ENCODE results near the gene BRCA1.

- no peak for TF ChIP-seq POLR2AphosphoS5 (IDR thresholded peaks at IDR 0.05)
- TF ChIP-seq, protein P1, sequence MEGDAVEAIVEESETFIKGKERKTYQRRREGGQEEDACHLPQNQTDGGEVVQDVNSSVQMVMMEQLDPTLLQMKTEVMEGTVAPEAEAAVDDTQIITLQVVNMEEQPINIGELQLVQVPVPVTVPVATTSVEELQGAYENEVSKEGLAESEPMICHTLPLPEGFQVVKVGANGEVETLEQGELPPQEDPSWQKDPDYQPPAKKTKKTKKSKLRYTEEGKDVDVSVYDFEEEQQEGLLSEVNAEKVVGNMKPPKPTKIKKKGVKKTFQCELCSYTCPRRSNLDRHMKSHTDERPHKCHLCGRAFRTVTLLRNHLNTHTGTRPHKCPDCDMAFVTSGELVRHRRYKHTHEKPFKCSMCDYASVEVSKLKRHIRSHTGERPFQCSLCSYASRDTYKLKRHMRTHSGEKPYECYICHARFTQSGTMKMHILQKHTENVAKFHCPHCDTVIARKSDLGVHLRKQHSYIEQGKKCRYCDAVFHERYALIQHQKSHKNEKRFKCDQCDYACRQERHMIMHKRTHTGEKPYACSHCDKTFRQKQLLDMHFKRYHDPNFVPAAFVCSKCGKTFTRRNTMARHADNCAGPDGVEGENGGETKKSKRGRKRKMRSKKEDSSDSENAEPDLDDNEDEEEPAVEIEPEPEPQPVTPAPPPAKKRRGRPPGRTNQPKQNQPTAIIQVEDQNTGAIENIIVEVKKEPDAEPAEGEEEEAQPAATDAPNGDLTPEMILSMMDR (IDR thresholded peaks at IDR 0.05), result no peak
- TF ChIP-seq POLR2A (IDR thresholded peaks at IDR 0.05), result no peak
These were observed 1.1 kb upstream of the BRCA1 start for GRCh38 chr17:43125967-43126910.

All from transverse colon (tissue), 4 donors.